ENCODE measurements around the gene TUBB.

The TUBB gene

DNA sequence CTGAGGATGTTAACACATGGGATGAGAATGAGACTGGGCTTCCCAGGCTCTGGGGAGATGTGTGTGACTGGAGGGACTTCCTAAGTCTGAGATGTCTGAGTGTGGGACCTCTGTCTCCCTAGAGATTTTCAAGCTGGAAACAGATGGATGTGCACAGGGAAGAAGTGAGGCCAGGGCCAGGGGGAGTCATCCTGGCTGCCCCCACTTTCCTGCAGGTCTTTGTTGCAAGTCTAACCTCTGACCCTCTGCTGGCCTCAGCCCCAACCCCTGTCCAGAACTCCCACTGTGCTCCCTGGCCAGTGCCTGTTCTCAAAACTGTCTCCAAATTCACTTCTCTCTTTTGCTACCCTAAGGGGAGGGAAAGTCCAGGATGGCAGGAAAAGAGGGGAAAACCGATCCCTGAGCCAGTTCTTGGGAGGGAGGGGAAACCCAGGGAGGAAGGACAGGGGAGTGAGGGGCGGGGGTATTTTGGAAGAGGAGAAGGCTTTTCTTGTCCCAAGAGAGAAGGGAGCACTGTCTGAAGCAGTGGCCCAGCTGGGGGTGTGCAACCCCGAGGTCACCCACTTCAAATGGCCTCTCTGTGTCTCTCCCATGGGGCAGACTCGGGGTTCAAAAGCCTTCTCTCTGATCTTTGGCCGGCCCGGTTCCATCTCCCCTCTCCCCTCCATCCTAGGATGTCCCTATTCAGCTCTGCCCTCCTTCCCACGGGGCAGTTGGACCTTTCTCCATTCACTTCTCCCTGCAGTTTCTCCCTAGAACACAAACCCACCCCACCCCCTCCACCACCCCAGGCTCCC, 36.8 kb upstream of the TUBB start:
- TF ChIP-seq, protein P1, sequence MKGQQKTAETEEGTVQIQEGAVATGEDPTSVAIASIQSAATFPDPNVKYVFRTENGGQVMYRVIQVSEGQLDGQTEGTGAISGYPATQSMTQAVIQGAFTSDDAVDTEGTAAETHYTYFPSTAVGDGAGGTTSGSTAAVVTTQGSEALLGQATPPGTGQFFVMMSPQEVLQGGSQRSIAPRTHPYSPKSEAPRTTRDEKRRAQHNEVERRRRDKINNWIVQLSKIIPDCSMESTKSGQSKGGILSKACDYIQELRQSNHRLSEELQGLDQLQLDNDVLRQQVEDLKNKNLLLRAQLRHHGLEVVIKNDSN (IDR thresholded peaks at IDR 0.05) = no peak
- TF ChIP-seq, protein P2, sequence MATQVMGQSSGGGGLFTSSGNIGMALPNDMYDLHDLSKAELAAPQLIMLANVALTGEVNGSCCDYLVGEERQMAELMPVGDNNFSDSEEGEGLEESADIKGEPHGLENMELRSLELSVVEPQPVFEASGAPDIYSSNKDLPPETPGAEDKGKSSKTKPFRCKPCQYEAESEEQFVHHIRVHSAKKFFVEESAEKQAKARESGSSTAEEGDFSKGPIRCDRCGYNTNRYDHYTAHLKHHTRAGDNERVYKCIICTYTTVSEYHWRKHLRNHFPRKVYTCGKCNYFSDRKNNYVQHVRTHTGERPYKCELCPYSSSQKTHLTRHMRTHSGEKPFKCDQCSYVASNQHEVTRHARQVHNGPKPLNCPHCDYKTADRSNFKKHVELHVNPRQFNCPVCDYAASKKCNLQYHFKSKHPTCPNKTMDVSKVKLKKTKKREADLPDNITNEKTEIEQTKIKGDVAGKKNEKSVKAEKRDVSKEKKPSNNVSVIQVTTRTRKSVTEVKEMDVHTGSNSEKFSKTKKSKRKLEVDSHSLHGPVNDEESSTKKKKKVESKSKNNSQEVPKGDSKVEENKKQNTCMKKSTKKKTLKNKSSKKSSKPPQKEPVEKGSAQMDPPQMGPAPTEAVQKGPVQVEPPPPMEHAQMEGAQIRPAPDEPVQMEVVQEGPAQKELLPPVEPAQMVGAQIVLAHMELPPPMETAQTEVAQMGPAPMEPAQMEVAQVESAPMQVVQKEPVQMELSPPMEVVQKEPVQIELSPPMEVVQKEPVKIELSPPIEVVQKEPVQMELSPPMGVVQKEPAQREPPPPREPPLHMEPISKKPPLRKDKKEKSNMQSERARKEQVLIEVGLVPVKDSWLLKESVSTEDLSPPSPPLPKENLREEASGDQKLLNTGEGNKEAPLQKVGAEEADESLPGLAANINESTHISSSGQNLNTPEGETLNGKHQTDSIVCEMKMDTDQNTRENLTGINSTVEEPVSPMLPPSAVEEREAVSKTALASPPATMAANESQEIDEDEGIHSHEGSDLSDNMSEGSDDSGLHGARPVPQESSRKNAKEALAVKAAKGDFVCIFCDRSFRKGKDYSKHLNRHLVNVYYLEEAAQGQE (IDR thresholded peaks at IDR 0.05; ENCODE audit: low read depth) = no peak
- no peak for TF ChIP-seq RAD21 (IDR thresholded peaks at IDR 0.05; ENCODE audit: low read depth)
- no peak for TF ChIP-seq YY1 (IDR thresholded peaks at IDR 0.05; ENCODE audit: low read depth)

DNA sequence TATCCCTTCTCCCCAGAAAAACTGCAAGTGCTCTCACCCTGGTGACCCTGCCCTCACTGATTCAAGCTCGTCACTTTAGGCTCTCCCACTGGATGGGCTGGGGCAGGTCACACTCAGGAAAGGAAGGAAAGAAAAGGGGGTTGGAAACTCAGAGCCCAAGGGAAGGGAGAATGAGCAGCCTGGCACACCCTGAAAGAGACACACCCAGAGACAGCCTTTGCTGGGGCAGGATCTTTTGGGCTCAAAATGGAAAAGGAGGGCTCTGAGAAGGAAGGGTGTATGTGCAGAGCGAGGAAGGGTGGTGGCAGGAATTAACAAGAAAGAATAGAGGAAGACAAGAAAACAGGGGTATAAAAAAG, 36.2 kb upstream of the TUBB start:
- TF ChIP-seq, protein P2 (IDR thresholded peaks at IDR 0.05; ENCODE audit: low read depth) = no peak
- no peak for TF ChIP-seq ZBTB7A (IDR thresholded peaks at IDR 0.05; ENCODE audit: low read depth)
- no peak for TF ChIP-seq EGR1 (IDR thresholded peaks at IDR 0.05)
- TF ChIP-seq NFIC (IDR thresholded peaks at IDR 0.05) = no peak
- no peak for TF ChIP-seq RAD21 (IDR thresholded peaks at IDR 0.05; ENCODE audit: low read depth)
- no peak for TF ChIP-seq TEAD4 (IDR thresholded peaks at IDR 0.05)
- TF ChIP-seq, protein P3, sequence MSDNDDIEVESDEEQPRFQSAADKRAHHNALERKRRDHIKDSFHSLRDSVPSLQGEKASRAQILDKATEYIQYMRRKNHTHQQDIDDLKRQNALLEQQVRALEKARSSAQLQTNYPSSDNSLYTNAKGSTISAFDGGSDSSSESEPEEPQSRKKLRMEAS (IDR thresholded peaks at IDR 0.05) = no peak
- no peak for TF ChIP-seq CEBPB (IDR thresholded peaks at IDR 0.05)

DNA sequence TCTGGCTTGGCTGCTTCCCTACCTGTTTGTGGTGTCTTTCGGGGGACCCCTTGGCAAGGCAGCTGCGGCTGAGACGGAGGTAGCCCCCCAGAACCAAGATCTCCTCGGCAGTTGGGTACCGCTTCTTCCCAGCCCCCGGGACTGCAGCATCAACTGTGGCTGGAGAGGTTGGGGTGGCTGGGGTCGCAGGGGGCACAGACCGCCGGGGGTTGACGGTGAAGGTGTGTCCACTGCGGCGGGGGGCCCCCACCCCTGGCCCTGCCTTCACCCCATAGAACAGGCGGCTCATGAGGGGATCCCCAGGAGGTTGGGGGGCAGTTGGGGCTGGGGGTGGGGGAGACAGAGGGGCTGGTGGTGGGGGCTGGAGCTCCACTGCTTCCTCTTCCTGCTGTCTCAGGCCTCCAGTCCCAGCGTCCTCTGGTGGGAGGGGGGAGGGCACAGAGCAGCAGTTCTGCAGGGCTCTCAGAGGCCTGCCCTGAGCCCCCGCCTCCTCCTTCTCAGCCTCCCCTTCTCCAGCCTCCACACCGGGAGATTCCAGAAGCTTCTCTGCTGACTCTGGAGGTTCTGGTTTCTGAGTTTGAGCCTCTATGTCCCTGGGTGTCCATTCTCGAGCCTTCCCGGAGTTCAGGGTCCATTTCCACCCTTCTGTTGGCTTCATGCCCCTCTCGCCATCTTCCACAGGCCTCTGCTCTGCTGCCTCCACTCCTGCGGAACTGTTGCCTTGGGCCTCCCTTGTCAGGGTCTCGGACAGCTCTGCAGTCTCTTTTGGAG, 35.6 kb upstream of the TUBB start:
- TF ChIP-seq ZBTB7A (IDR thresholded peaks at IDR 0.05; ENCODE audit: low read depth) (no peak), TCF12 (IDR thresholded peaks at IDR 0.05; ENCODE audit: low read depth) (no peak), TEAD4 (IDR thresholded peaks at IDR 0.05) (no peak), TAF1 (IDR thresholded peaks at IDR 0.05; ENCODE audit: low read depth) (no peak), CREB1 (IDR thresholded peaks at IDR 0.05; ENCODE audit: low read depth) (no peak), EGR1 (IDR thresholded peaks at IDR 0.05) (no peak), RAD21 (IDR thresholded peaks at IDR 0.05; ENCODE audit: low read depth) (no peak), EP300 (IDR thresholded peaks at IDR 0.05; ENCODE audit: borderline replicate concordance) (no peak), NFIC (IDR thresholded peaks at IDR 0.05) (no peak), YY1 (IDR thresholded peaks at IDR 0.05; ENCODE audit: low read depth) (no peak), FOXM1 (IDR thresholded peaks at IDR 0.05; ENCODE audit: borderline replicate concordance, low read depth) (no peak), CEBPB (IDR thresholded peaks at IDR 0.05) (no peak)
- TF ChIP-seq, protein P2 (IDR thresholded peaks at IDR 0.05; ENCODE audit: low read depth) = no peak
- TF ChIP-seq, protein P1 (IDR thresholded peaks at IDR 0.05) = no peak
- TF ChIP-seq, protein P3 (IDR thresholded peaks at IDR 0.05) = no peak
